ENCODE measurements around the gene SMARCD3.

Gene SMARCD3

GRCh38 chr7:151210087-151210854 lies 38.2 kb downstream of the SMARCD3 start, which contains the start of gene H2BK1:
Gene H2BK1, minus strand, starts transcription at chr7:151210488. Its CDS starts 170 bp downstream, at chr7:151210318.
- DNase-seq (ENCODE audit: low read depth in 2 of 2) = no peak

- DNase-seq (ENCODE audit: low read depth in 2 of 2) = no peak
These were observed 38.9 kb downstream of the SMARCD3 start for GRCh38 chr7:151209588-151209987.

GRCh38 chr7:151208253-151208862 lies 40.1 kb downstream of the SMARCD3 start:
- DNase-seq (ENCODE audit: low read depth in 2 of 2) = no peak

GRCh38 chr7:151207804-151208203 lies 40.7 kb downstream of the SMARCD3 start:
- DNase-seq (ENCODE audit: low read depth in 2 of 2) = no peak

- no peak for DNase-seq (ENCODE audit: low read depth in 2 of 2)
These were observed 41.2 kb downstream of the SMARCD3 start for GRCh38 chr7:151207315-151207714.

GRCh38 chr7:151206914-151207313 lies 41.6 kb downstream of the SMARCD3 start:
- DNase-seq (ENCODE audit: low read depth in 2 of 2) = no peak

GRCh38 chr7:151205730-151206129 lies 42.8 kb downstream of the SMARCD3 start:
- no peak for DNase-seq (ENCODE audit: low read depth in 2 of 2)

- no peak for DNase-seq (ENCODE audit: low read depth in 2 of 2)
These were observed 44.0 kb downstream of the SMARCD3 start for GRCh38 chr7:151204383-151205032.

GRCh38 chr7:151202836-151203235 lies 45.7 kb downstream of the SMARCD3 start:
- no peak for DNase-seq (ENCODE audit: low read depth in 2 of 2)

GRCh38 chr7:151201751-151202150 lies 46.7 kb downstream of the SMARCD3 start:
- no peak for DNase-seq (ENCODE audit: low read depth in 2 of 2)

GRCh38 chr7:151201344-151201743 lies 47.1 kb downstream of the SMARCD3 start:
- DNase-seq (ENCODE audit: low read depth in 2 of 2) = no peak

- no peak for DNase-seq (ENCODE audit: low read depth in 2 of 2)
These were observed 49.3 kb downstream of the SMARCD3 start for GRCh38 chr7:151198945-151199848.

GRCh38 chr7:151197932-151198331 lies 50.6 kb downstream of the SMARCD3 start:
- no peak for DNase-seq (ENCODE audit: low read depth in 2 of 2)

GRCh38 chr7:151195616-151196450 lies 52.7 kb downstream of the SMARCD3 start:
- DNase-seq (ENCODE audit: low read depth in 2 of 2) = no peak

GRCh38 chr7:151194188-151194587 lies 54.3 kb downstream of the SMARCD3 start:
- DNase-seq (ENCODE audit: low read depth in 2 of 2) = no peak

GRCh38 chr7:151193203-151193978 lies 55.1 kb downstream of the SMARCD3 start:
- DNase-seq (ENCODE audit: low read depth in 2 of 2) = no peak

- no peak for DNase-seq (ENCODE audit: low read depth in 2 of 2)
These were observed 56.4 kb downstream of the SMARCD3 start for GRCh38 chr7:151192002-151192539.

- no peak for DNase-seq (ENCODE audit: low read depth in 2 of 2)
These were observed 57.0 kb downstream of the SMARCD3 start for GRCh38 chr7:151191544-151191943.

GRCh38 chr7:151189038-151189437 lies 59.5 kb downstream of the SMARCD3 start:
- DNase-seq (ENCODE audit: low read depth in 2 of 2) = no peak

All from stimulated activated CD4-positive, alpha-beta T cell treated with anti-CD3 and anti-CD28 coated beads, Interleukin-15, amount 100 ng/mL, for 48 hours (primary cell).